GM19025 (cell line): Measurements from ENCODE around the gene CLDN1.
"Not testable (repeated sequence)": the region's sequence is repeated elsewhere in the genome, so short reads cannot be mapped to it uniquely, and the experiment has no call there.

Experiments used
- ATAC-seq: cut with Tn5 transposase; IDR thresholded peaks from one replicate; pipeline ENCODE4 v1.9.1; 2021; ENCODE audit warnings: mild to moderate bottlenecking, low read depth, moderate library complexity; ENCODE audit not compliant: unreplicated experiment

Gene CLDN1

GRCh38 chr3:190301591-190301990, 20.7 kb downstream of the CLDN1 start:
- ATAC-seq, result no peak

DNA sequence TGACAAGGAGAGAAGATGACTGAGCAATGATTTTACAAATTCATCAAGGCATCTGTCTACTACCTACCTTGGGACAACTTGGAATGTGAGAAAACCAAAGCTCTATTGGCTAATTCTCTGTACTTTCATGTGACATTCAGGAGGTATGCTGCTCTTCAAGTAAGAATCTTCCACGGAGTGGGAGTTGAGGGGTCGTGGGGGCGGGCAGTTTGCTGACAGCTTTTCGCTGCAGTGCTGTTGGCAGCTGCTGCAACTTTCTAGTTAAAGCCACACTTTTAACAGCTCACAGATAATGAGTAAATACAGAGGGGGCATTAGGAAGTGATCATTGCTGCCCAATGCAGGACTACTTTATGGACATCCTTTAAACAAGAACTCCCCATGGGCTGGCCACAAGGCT, 22.3 kb downstream of the CLDN1 start:
- ATAC-seq, result no peak

- ATAC-seq, result no peak
These were observed 28.2 kb downstream of the CLDN1 start for GRCh38 chr3:190294030-190294429.

- ATAC-seq, result no peak
These were observed 28.6 kb downstream of the CLDN1 start for GRCh38 chr3:190293621-190294020.

DNA sequence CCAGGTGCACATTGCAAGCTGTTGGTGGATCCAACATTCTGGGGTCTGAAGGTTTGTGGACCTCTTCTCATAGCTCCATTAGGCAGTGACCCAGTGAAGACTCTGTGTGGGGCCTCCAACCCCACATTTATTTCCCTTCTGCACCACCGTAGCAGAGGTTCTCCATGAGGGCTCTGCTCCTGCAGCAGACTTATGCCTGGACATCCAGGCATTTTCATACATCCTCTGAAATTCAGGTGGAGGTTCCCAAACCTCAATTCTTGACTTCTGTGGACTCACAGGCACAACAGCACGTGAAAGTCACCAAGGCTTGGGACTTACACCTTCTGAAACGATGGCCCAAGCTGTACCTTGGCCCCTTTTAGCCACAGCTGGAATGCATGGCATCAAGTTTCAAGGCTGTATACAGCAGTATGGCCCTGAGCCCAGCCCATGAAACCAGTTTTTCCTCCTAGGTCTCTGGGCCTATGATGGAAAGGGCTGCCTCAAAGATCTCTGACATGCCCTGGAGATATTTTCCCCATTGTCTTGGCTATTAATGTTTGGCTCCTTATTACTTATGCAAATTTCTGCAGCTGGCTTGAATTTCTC, 30.2 kb downstream of the CLDN1 start:
- ATAC-seq, result no peak

- ATAC-seq, result no peak
These were observed 32.3 kb downstream of the CLDN1 start for GRCh38 chr3:190289989-190290388.

GRCh38 chr3:190288836-190289235, 33.4 kb downstream of the CLDN1 start:
- no peak for ATAC-seq

GRCh38 chr3:190286014-190286413, 36.2 kb downstream of the CLDN1 start:
- no peak for ATAC-seq

DNA sequence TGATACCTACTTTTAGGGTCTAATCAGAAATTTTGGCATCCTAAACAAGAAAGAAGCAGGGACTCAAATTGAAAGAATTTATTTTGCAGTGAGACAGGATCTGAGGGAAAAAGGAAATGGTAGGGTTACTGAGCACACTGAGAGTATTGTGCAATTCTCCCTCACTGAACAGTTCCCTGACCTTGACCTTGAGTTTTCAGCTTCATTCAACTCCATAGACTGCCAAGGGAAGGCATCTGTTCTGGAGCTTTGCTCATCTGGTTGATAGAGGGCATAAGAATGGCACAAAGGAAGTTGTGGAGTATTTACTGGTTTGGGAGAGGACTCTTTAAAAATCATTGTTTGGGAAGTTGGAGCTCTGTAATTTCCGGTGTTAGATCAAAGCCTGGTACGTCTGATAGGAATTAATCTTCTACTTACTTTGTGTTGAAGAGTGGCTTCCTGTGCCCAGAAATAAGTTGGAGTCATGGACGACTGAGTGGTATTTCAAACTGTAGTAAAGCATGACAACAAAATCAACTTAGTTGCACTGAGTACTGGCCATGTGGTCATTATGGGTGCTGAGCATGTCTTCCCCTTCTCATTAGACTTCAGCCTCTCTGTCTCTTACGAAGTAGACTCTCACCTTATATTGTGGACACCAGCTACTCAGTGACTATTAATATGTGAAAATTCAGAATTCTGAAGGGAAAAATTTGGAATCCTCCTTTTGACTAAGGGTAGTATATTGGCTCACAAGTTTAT, 40.8 kb downstream of the CLDN1 start:
- no peak for ATAC-seq

GRCh38 chr3:190279690-190280089, 42.6 kb downstream of the CLDN1 start:
- no peak for ATAC-seq

GRCh38 chr3:190272747-190273146, 49.5 kb downstream of the CLDN1 start:
- ATAC-seq, result no peak

- no peak for ATAC-seq
These were observed 53.1 kb downstream of the CLDN1 start for GRCh38 chr3:190269101-190269500.

- not testable (repeated sequence) for ATAC-seq
These were observed 54.8 kb downstream of the CLDN1 start for GRCh38 chr3:190267464-190267863.

DNA sequence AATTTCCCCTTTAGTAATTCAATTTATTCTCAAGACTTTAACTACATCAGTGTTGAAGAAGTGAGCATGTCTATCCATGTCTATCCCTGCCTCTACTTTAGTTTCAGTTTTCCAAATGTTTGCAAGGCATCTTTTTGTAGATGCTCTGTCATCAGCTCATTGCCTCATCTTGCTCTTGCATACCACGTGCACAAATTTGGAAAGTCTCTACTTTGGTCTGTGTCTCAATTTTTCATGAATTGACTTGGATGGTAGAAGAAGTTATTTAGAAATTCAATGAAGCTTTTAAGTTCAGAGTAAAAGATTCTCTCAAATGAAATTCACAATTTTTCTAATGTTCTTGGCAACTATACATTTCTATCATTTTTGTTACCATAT, 55.3 kb downstream of the CLDN1 start:
- ATAC-seq, result no peak

DNA sequence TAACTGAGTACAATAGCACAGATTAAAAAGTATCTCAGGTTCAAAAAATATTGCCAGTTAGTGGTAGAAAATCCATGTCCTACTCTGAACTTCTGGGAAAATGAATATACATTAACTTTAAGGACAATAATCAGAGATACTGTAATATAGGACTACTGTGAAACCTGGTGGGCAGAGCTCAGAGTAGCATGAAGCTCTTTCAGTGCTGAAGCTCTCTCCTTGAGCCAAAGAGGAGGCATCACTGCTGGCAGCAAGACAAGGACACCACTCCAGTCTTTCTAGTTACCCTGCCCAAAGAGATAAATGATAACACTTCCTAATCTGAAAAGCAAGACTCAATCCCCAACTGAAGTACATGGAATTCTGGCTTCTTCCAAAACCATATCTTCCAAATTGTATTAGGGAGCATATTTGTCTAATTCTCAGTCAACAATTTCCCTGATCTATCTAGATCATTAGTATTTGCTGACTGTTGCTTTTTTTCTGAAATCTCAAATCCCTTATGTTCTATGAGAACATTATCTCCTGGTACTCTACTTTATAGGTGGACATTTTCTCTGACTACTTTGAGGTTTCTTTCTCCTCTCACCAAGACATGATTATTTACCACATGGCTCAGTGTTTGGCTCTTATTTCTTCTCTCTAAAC, 55.9 kb downstream of the CLDN1 start:
- ATAC-seq, result no peak

GRCh38 chr3:190265796-190266195, 56.5 kb downstream of the CLDN1 start:
- no peak for ATAC-seq

DNA sequence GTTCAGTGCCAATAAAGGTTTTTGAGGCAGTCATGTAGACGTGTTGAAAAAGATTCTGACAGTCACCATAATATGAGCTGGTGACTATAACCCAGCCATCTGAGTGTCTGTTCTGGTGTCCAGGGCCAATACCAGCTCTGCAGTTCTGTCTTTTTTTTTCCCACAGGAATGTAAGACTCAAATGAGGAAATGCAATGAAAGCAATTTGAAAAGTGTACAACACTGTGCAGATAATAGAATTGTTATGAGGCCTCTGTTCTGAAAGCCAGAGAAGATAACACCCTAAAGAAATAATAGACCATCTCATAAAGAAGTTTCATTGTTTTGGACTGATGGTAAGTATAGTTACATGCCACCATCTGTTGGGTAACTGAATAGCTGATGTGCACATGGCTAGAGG, 57.1 kb downstream of the CLDN1 start:
- ATAC-seq, result no peak

DNA sequence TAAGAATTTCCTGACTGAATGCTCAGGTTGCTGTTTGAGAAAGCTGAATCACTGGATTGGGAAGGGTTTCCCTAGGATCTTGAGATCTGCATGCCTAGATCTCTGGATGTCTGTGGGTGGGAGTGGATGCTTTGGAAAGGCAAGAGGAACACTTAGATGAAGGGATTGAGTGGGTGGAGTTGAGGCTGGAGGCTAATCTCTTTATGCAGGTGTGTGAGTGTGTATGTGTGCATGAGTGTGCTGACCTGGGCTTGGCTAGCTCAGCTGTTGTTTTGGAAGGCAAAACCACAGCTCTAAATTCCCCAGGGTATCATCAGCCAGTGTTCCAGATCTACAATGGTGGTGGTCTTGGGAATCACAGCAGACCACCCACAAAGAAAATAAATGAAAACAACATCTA, 60.5 kb downstream of the CLDN1 start:
- no peak for ATAC-seq

DNA sequence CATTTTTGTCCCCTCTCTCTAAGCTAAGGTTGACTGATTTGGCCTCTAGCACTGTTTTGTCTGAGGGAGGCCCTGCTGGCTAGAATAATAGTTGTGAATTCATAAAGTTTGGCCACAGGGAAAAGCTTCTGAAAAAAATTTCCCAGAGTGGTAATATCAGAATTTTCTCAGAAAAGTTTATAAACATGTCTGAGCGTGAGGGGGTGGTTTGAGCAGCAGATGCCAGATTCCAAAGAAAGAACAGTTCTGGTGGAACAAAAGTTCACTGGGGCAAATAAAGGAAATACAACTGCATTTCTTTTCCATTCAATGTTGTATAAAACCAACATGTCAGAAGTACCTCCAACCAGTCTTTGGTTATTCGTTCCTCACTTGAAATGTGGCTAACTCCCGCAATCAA, 61.2 kb downstream of the CLDN1 start:
- no peak for ATAC-seq

- ATAC-seq, result no peak
These were observed 61.9 kb downstream of the CLDN1 start for GRCh38 chr3:190260301-190260700.

DNA sequence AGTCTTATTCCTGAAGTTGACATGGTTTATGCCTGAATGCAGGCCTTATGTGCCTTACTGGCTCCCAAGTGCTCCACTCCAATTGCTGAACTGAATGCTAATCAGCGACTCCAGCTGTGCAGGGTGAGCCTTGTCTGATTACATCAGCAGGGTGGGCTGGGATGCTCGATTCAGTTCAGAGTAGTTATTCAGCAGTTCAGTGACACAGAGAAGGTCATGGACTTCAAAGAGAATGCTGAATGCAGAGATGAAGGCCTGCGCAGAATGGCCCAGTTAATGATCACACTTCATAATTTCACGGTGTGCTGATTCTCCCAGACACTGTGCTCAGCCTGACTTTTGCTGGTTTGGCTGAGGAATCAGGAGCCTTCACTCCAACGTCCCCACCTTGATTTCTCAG, 63.6 kb downstream of the CLDN1 start:
- no peak for ATAC-seq
